Measurements from ENCODE around the gene FOLR3.

Gene FOLR3

GRCh38 chr11:72100462-72100861 lies 35.1 kb upstream of the FOLR3 start:
- no peak overlapping the region for H3K9ac ChIP-seq
- no peak for TF ChIP-seq CTCF (IDR thresholded peaks at IDR 0.05)
- H3K4me1 ChIP-seq, result peaks cover 5% of the 10 kb centered on the region
- H3K4me2 ChIP-seq (ENCODE audit: low read length), result no peak overlapping the region
- peaks cover 12% of the 10 kb centered on the region for H3K79me2 ChIP-seq
- H3K27ac ChIP-seq, result no peak overlapping the region
- no peak overlapping the region for H3K4me3 ChIP-seq (ENCODE audit: low read depth, low read length)
- H3K36me3 ChIP-seq (ENCODE audit: control insufficient read depth, insufficient read depth, low read length), result no peaks in the 10 kb centered on the region
- H2AFZ ChIP-seq, result no peak overlapping the region
- no peaks in the 10 kb centered on the region for H3K9me3 ChIP-seq (ENCODE audit: control insufficient read depth, low read length)
- H3K27me3 ChIP-seq (ENCODE audit: control insufficient read depth, insufficient read depth, low read length), result no peaks in the 10 kb centered on the region

- H3K4me1 ChIP-seq, result peaks cover 5% of the 10 kb centered on the region
- no peak overlapping the region for H3K9ac ChIP-seq
- peak overlapping the region; percentile 87 for H3K4me3 ChIP-seq (ENCODE audit: low read depth, low read length)
- no peaks in the 10 kb centered on the region for H3K27me3 ChIP-seq (ENCODE audit: control insufficient read depth, insufficient read depth, low read length)
- H3K4me2 ChIP-seq (ENCODE audit: low read length), result peak overlapping the region; percentile 95
- H3K79me2 ChIP-seq, result peaks cover 12% of the 10 kb centered on the region
- H3K27ac ChIP-seq, result peak overlapping the region; percentile 91
- no peaks in the 10 kb centered on the region for H3K36me3 ChIP-seq (ENCODE audit: control insufficient read depth, insufficient read depth, low read length)
- H3K9me3 ChIP-seq (ENCODE audit: control insufficient read depth, low read length), result no peaks in the 10 kb centered on the region
- H2AFZ ChIP-seq, result no peak overlapping the region
- no peak for TF ChIP-seq CTCF (IDR thresholded peaks at IDR 0.05)
Measured at GRCh38 chr11:72102162-72102561, 33.4 kb upstream of the FOLR3 start.

GRCh38 chr11:72102631-72102945 lies 32.9 kb upstream of the FOLR3 start:
- peak overlapping the region; percentile 86 for H2AFZ ChIP-seq
- H3K9ac ChIP-seq, result peak overlapping the region; percentile 87
- TF ChIP-seq CTCF (IDR thresholded peaks at IDR 0.05), result no peak
- H3K36me3 ChIP-seq (ENCODE audit: control insufficient read depth, insufficient read depth, low read length), result no peaks in the 10 kb centered on the region
- H3K9me3 ChIP-seq (ENCODE audit: control insufficient read depth, low read length), result no peaks in the 10 kb centered on the region
- peak overlapping the region; percentile 91 for H3K27ac ChIP-seq
- peak overlapping the region; percentile 95 for H3K4me2 ChIP-seq (ENCODE audit: low read length)
- H3K4me3 ChIP-seq (ENCODE audit: low read depth, low read length), result peak overlapping the region; percentile 87
- peaks cover 12% of the 10 kb centered on the region for H3K79me2 ChIP-seq
- no peaks in the 10 kb centered on the region for H3K27me3 ChIP-seq (ENCODE audit: control insufficient read depth, insufficient read depth, low read length)
- peaks cover 5% of the 10 kb centered on the region for H3K4me1 ChIP-seq

GRCh38 chr11:72102946-72103753 lies 32.4 kb upstream of the FOLR3 start, which contains the start of gene LAMTOR1:
Gene LAMTOR1 (minus strand): TSS chr11:72103297. CDS start chr11:72103224, 73 bp downstream.
- H3K27ac ChIP-seq, result peak within 1 kb of the TSS; percentile 91
- H3K36me3 ChIP-seq (ENCODE audit: control insufficient read depth, insufficient read depth, low read length), result no peaks in the 10 kb centered on the region
- no peaks in the 10 kb centered on the region for H3K27me3 ChIP-seq (ENCODE audit: control insufficient read depth, insufficient read depth, low read length)
- H3K4me1 ChIP-seq, result peaks cover 5% of the 10 kb centered on the region
- H3K79me2 ChIP-seq, result peaks cover 12% of the 10 kb centered on the region
- peak within 1 kb of the TSS; percentile 95 for H3K4me2 ChIP-seq (ENCODE audit: low read length)
- H2AFZ ChIP-seq, result peak within 1 kb of the TSS; percentile 86
- peak within 1 kb of the TSS; percentile 87 for H3K4me3 ChIP-seq (ENCODE audit: low read depth, low read length)
- TF ChIP-seq CTCF (IDR thresholded peaks at IDR 0.05), result peak; percentile 31
- H3K9ac ChIP-seq, result peak within 1 kb of the TSS; percentile 87
- no peaks in the 10 kb centered on the region for H3K9me3 ChIP-seq (ENCODE audit: control insufficient read depth, low read length)

GRCh38 chr11:72103754-72104167 lies 31.8 kb upstream of the FOLR3 start:
- H3K9ac ChIP-seq, result no peak overlapping the region

More at GRCh38 chr11:72103754-72104167, 31.8 kb upstream of the FOLR3 start:
- Histone ChIP-seq H3K4me1 (peaks cover 5% of the 10 kb centered on the region), H2AFZ (peak overlapping the region; percentile 86), H3K27ac (peak overlapping the region; percentile 91), H3K79me2 (peaks cover 12% of the 10 kb centered on the region), H3K27me3 (ENCODE audit: control insufficient read depth, insufficient read depth, low read length) (no peaks in the 10 kb centered on the region), H3K4me3 (ENCODE audit: low read depth, low read length) (peak overlapping the region; percentile 45), H3K9me3 (ENCODE audit: control insufficient read depth, low read length) (no peaks in the 10 kb centered on the region), H3K4me2 (ENCODE audit: low read length) (peak overlapping the region; percentile 89), H3K36me3 (ENCODE audit: control insufficient read depth, insufficient read depth, low read length) (no peaks in the 10 kb centered on the region)
- TF ChIP-seq CTCF (IDR thresholded peaks at IDR 0.05), result no peak

All from parathyroid adenoma (tissue), 2 donors.